Lower leg skin (tissue), 3 donors: ENCODE measurements around the gene USP2.

Experiments
- CTCF ChIP-seq, 3 donors: fragments of 450-650 bp; IDR thresholded peaks; one replicate each; pipeline ENCODE4 v1.5.1; 2016; ENCODE audit warnings: antibody characterized with exemption in 3 of 3, mild to moderate bottlenecking in 3 of 3, moderate library complexity in 2 of 3
- POLR2A ChIP-seq, 2 donors: fragments of 450-650 bp; IDR thresholded peaks; one replicate each; pipeline ENCODE4 v1.6.1; 2016 to 2017; ENCODE audit warnings: antibody characterized with exemption in 2 of 2, mild to moderate bottlenecking in 1 of 2, moderate library complexity in 1 of 2

- no peak for TF ChIP-seq CTCF (IDR thresholded peaks at IDR 0.05)
- TF ChIP-seq POLR2A (IDR thresholded peaks at IDR 0.05), result no peak
Measured at GRCh38 chr11:119317592-119318239, 63.8 kb downstream of the USP2 start.
